ENCODE data around the gene STAT5B.
"Not testable (repeated sequence)": the region's sequence is repeated elsewhere in the genome, so short reads cannot be mapped to it uniquely, and the experiment has no call there.

STAT5B gene

GRCh38 chr17:42210046-42210445 is 66.1 kb downstream of the STAT5B start:
- H3K4me3 ChIP-seq (ENCODE audit: low read length): no peak overlapping the region
- H3F3A ChIP-seq (ENCODE audit: insufficient read depth, low read length): no peaks in the 10 kb centered on the region
- DNase-seq: no peak
- H4K20me1 ChIP-seq (ENCODE audit: insufficient read depth, low read length): no peaks in the 10 kb centered on the region
- H3K27ac ChIP-seq (ENCODE audit: low read length): no peak overlapping the region
- H3K9me3 ChIP-seq (replicated peaks; ENCODE audit: insufficient read depth, low read length): no peaks in the 10 kb centered on the region
- H3K79me2 ChIP-seq (ENCODE audit: low read length): no peaks in the 10 kb centered on the region
- no peak overlapping the region for H2AFZ ChIP-seq (ENCODE audit: low read length)
- no peak overlapping the region for H3K4me2 ChIP-seq (ENCODE audit: low read depth, low read length)
- H3K36me3 ChIP-seq (replicated peaks; ENCODE audit: insufficient read depth, low read length): no peaks in the 10 kb centered on the region
- no peaks in the 10 kb centered on the region for H3K27me3 ChIP-seq (replicated peaks; ENCODE audit: insufficient read depth, low read length)
- no peaks in the 10 kb centered on the region for H3K9me2 ChIP-seq (replicated peaks; ENCODE audit: insufficient read depth, low read length)
- H3K4me1 ChIP-seq (ENCODE audit: low read length): no peaks in the 10 kb centered on the region
- H3K9ac ChIP-seq (ENCODE audit: low read length): no peak overlapping the region
- TF ChIP-seq EZH2phosphoT487 (IDR thresholded peaks at IDR 0.05; ENCODE audit: low read length) (no peak), EZH2 (optimal IDR thresholded peaks at IDR 0.05; ENCODE audit: low read depth, low read length) (no peak), CTCF (IDR thresholded peaks at IDR 0.05; ENCODE audit: low read length) (no peak)

GRCh38 chr17:42206153-42206612 is 70.0 kb downstream of the STAT5B start:
- H3K27me3 ChIP-seq (replicated peaks; ENCODE audit: insufficient read depth, low read length); H3K9me3 ChIP-seq (replicated peaks; ENCODE audit: insufficient read depth, low read length); H3K9ac ChIP-seq (ENCODE audit: low read length); H4K20me1 ChIP-seq (ENCODE audit: insufficient read depth, low read length); H3K79me2 ChIP-seq (ENCODE audit: low read length); H3K9me2 ChIP-seq (replicated peaks; ENCODE audit: insufficient read depth, low read length); H3K4me2 ChIP-seq (ENCODE audit: low read depth, low read length); H2AFZ ChIP-seq (ENCODE audit: low read length); H3K4me3 ChIP-seq (ENCODE audit: low read length); H3K36me3 ChIP-seq (replicated peaks; ENCODE audit: insufficient read depth, low read length); H3K27ac ChIP-seq (ENCODE audit: low read length); DNase-seq; H3F3A ChIP-seq (ENCODE audit: insufficient read depth, low read length); H3K4me1 ChIP-seq (ENCODE audit: low read length): not testable (repeated sequence)

- Histone ChIP-seq H3K27ac (ENCODE audit: low read length) (no peak overlapping the region), H3K4me2 (ENCODE audit: low read depth, low read length) (no peak overlapping the region), H3K27me3 (replicated peaks; ENCODE audit: insufficient read depth, low read length) (no peaks in the 10 kb centered on the region), H3K36me3 (replicated peaks; ENCODE audit: insufficient read depth, low read length) (no peaks in the 10 kb centered on the region), H3K9me2 (replicated peaks; ENCODE audit: insufficient read depth, low read length) (no peaks in the 10 kb centered on the region), H3K9ac (ENCODE audit: low read length) (no peak overlapping the region), H3K4me1 (ENCODE audit: low read length) (no peaks in the 10 kb centered on the region), H3F3A (ENCODE audit: insufficient read depth, low read length) (no peaks in the 10 kb centered on the region), H2AFZ (ENCODE audit: low read length) (no peak overlapping the region), H3K79me2 (ENCODE audit: low read length) (no peaks in the 10 kb centered on the region), H3K9me3 (replicated peaks; ENCODE audit: insufficient read depth, low read length) (no peaks in the 10 kb centered on the region), H4K20me1 (ENCODE audit: insufficient read depth, low read length) (no peaks in the 10 kb centered on the region), H3K4me3 (ENCODE audit: low read length) (no peak overlapping the region)
- no peak for DNase-seq
- TF ChIP-seq CTCF (IDR thresholded peaks at IDR 0.05; ENCODE audit: low read length) (no peak), EZH2 (optimal IDR thresholded peaks at IDR 0.05; ENCODE audit: low read depth, low read length) (no peak)
Measured at GRCh38 chr17:42203354-42203753, 72.8 kb downstream of the STAT5B start.

- no peaks in the 10 kb centered on the region for H3K27me3 ChIP-seq (replicated peaks; ENCODE audit: insufficient read depth, low read length)
- no peaks in the 10 kb centered on the region for H3K9me3 ChIP-seq (replicated peaks; ENCODE audit: insufficient read depth, low read length)
- H3K4me2 ChIP-seq (ENCODE audit: low read depth, low read length): no peak overlapping the region
- no peaks in the 10 kb centered on the region for H3F3A ChIP-seq (ENCODE audit: insufficient read depth, low read length)
- H3K79me2 ChIP-seq (ENCODE audit: low read length): no peaks in the 10 kb centered on the region
- H3K9me2 ChIP-seq (replicated peaks; ENCODE audit: insufficient read depth, low read length): no peaks in the 10 kb centered on the region
- H4K20me1 ChIP-seq (ENCODE audit: insufficient read depth, low read length): no peaks in the 10 kb centered on the region
- no peak overlapping the region for H3K4me3 ChIP-seq (ENCODE audit: low read length)
- H3K9ac ChIP-seq (ENCODE audit: low read length): no peak overlapping the region
- DNase-seq: no peak
- no peak overlapping the region for H3K27ac ChIP-seq (ENCODE audit: low read length)
- H2AFZ ChIP-seq (ENCODE audit: low read length): no peak overlapping the region
- H3K36me3 ChIP-seq (replicated peaks; ENCODE audit: insufficient read depth, low read length): no peaks in the 10 kb centered on the region
- TF ChIP-seq EZH2 (optimal IDR thresholded peaks at IDR 0.05; ENCODE audit: low read depth, low read length) (no peak), EZH2phosphoT487 (IDR thresholded peaks at IDR 0.05; ENCODE audit: low read length) (no peak), CTCF (IDR thresholded peaks at IDR 0.05; ENCODE audit: low read length) (no peak)
- H3K4me1 ChIP-seq (ENCODE audit: low read length): no peaks in the 10 kb centered on the region
Measured at GRCh38 chr17:42202696-42203095, 73.5 kb downstream of the STAT5B start.

Measured in MM.1S (cell line).